K562 (cell line): ENCODE data around the gene AP3M1. TPM values are rescaled to one million over a fixed set of nuclear protein-coding genes. Genes with fewer than 3 reads are reported as not detected.

Source experiments
- ATAC-seq: fragments of 200-7000 bp; cut with Tn5 transposase; 3 replicates; pipeline ENCODE4 v1.9.1; 2020; ENCODE audit warnings: moderate library complexity
- BruUV-seq: library from RNA; stranded (reverse); fragments of 400-500 nt; replicated peaks from 2 replicates; lab custom pipeline; 2021; lab: Mats Ljungman, UMichigan
- CTCF ChIA-PET: fragments of 300-600 bp; formaldehyde crosslinking; extraction: SDS; loops from one replicate; lab custom pipeline; 2021; ENCODE audit warnings: low intra/inter-chr PET ratio; lab: Yijun Ruan, JAX
- POLR2A ChIA-PET: fragments of 300-600, 350-650 bp; sonication (Branson Sonifier 250); formaldehyde crosslinking; extraction: SDS; loops from one replicate; lab custom pipeline; 2021; ENCODE audit warnings: antibody characterized with exemption, inconsistent platforms; lab: Yijun Ruan, JAX
- DNase-seq, 4 experiments: peaks; one replicate each; pipeline versions ENCODE4 v3.0.0 to v3.0.0-alpha.2; 2011 to 2018; ENCODE audit warnings: low spot score in 3 of 4, mixed read lengths in 3 of 4; ENCODE audit errors: extremely low read depth in 1 of 4
- FAIRE-seq: peaks from 2 replicates; lab custom pipeline; 2011; peaks lifted over from hg19 to GRCh38; lab: Jason Lieb, UNC
- H2AFZ ChIP-seq: 2 replicates; pipeline ENCODE4 v1.6.0; 2011; ENCODE audit warnings: low read depth, low read length, control low read depth, inconsistent platforms
- H3K27ac ChIP-seq: fragments of 200-600 bp; 3 replicates; pipeline ENCODE4 v1.8.0; 2011; ENCODE audit warnings: low read depth, mild to moderate bottlenecking, control low read depth, inconsistent platforms, low read length, moderate library complexity, mixed read lengths; ENCODE audit errors: extremely low read depth
- H3K27me3 ChIP-seq, 2 experiments: fragments of 300-600 bp in 1 of 2; 2 replicates in 1 of 2; 3 replicates in 1 of 2; pipeline versions ENCODE4 v1.6.0 to v1.8.0; 2011; ENCODE audit warnings: inconsistent platforms in 2 of 2, low read length in 2 of 2, mild to moderate bottlenecking in 1 of 2, mixed read lengths in 1 of 2, moderate library complexity in 1 of 2; ENCODE audit not compliant: control insufficient read depth in 2 of 2, insufficient read depth in 2 of 2
- H3K36me3 ChIP-seq: fragments of 300-600 bp; 3 replicates; pipeline ENCODE4 v1.8.0; 2011; ENCODE audit warnings: mild to moderate bottlenecking, low read length, inconsistent platforms; ENCODE audit not compliant: control insufficient read depth, insufficient read depth
- H3K4me1 ChIP-seq, 2 experiments: fragments of 200-600 bp in 1 of 2; replicated peaks in 1 of 2; 2 replicates in 1 of 2; 3 replicates in 1 of 2; pipeline versions ENCODE4 v1.5.1 to v1.8.0; 2011; ENCODE audit warnings: inconsistent platforms in 2 of 2, low read length in 2 of 2, mild to moderate bottlenecking in 1 of 2, mixed read lengths in 1 of 2, moderate library complexity in 1 of 2; ENCODE audit not compliant: control insufficient read depth in 2 of 2, insufficient read depth in 2 of 2
- H3K4me2 ChIP-seq: 2 replicates; pipeline ENCODE4 v1.6.1; 2011; ENCODE audit warnings: low read length, control low read depth, inconsistent platforms, mixed read lengths; ENCODE audit not compliant: insufficient read depth
- H3K4me3 ChIP-seq: fragments of 200-600 bp; sonication (generic), shearing (Covaris generic); 2 replicates; pipeline ENCODE4 v1.5.1; 2016; ENCODE audit warnings: control low read depth, inconsistent platforms
- H3K79me2 ChIP-seq: fragments of 200-600 bp; 3 replicates; pipeline ENCODE4 v1.8.0; 2011; ENCODE audit warnings: low read length, inconsistent platforms; ENCODE audit not compliant: control insufficient read depth, insufficient read depth
- H3K9ac ChIP-seq, 2 experiments: 2 replicates each; pipeline versions ENCODE4 v1.6.0 to v1.6.1; 2011; ENCODE audit warnings: low read depth in 2 of 2, low read length in 2 of 2, control low read depth in 1 of 2, inconsistent platforms in 1 of 2, mild to moderate bottlenecking in 1 of 2, mixed read lengths in 1 of 2; ENCODE audit not compliant: insufficient read depth in 1 of 2
- H3K9me1 ChIP-seq: one replicate; pipeline ENCODE4 v1.6.0; 2011; ENCODE audit warnings: inconsistent platforms, mild to moderate bottlenecking, low read length, moderate library complexity; ENCODE audit not compliant: control insufficient read depth, insufficient read depth
- H3K9me3 ChIP-seq: replicated peaks from 2 replicates; pipeline ENCODE4 v1.5.1; 2011; ENCODE audit warnings: low read depth, low read length, inconsistent platforms; ENCODE audit not compliant: control insufficient read depth, insufficient read depth
- H4K20me1 ChIP-seq: replicated peaks from 2 replicates; pipeline ENCODE4 v1.6.1; 2011; ENCODE audit warnings: low read length, inconsistent platforms, mixed read lengths; ENCODE audit not compliant: control insufficient read depth, insufficient read depth
- KHSRP ChIP-seq: fragments of 450-650 bp; IDR thresholded peaks from 2 replicates; pipeline ENCODE4 v1.6.1; 2017
- NONO ChIP-seq, 2 experiments: fragments of 200-400 bp in 1 of 2; fragments of 450-650 bp in 1 of 2; formaldehyde crosslinking in 1 of 2; IDR thresholded peaks; 2 replicates each; pipeline ENCODE4 v1.6.1; 2017; ENCODE audit warnings: low read depth in 2 of 2, mild to moderate bottlenecking in 2 of 2, moderate library complexity in 2 of 2, low read length in 1 of 2
- NR2C1 ChIP-seq, 2 experiments: fragments of 450-650 bp; IDR thresholded peaks; 2 replicates each; pipeline ENCODE4 v1.6.1; 2017; ENCODE audit warnings: mild to moderate bottlenecking in 2 of 2, antibody characterized with exemption in 1 of 2, inconsistent platforms in 1 of 2, missing compliant biosample characterization in 1 of 2, missing genetic modification characterization in 1 of 2
- POU5F1 ChIP-seq: fragments of 150-350 bp; IDR thresholded peaks from 2 replicates; pipeline ENCODE4 v1.6.1; 2014; ENCODE audit warnings: borderline replicate concordance, low read length, low read depth, mild to moderate bottlenecking; ENCODE audit not compliant: partially characterized antibody
- PTTG1 ChIP-seq: fragments of 450-650 bp; IDR thresholded peaks from 2 replicates; pipeline ENCODE4 v1.6.1; 2016; ENCODE audit warnings: low read depth, mild to moderate bottlenecking, missing genetic modification characterization, missing compliant biosample characterization
- THAP12 ChIP-seq: fragments of 250-450 bp; sonication (Bioruptor Pico); IDR thresholded peaks from 2 replicates; pipeline ENCODE4 v1.9.0; 2021; ENCODE audit warnings: mild to moderate bottlenecking, inconsistent platforms
- ZFPM2 ChIP-seq: fragments of 250-450 bp; sonication (Bioruptor Pico); IDR thresholded peaks from 2 replicates; pipeline ENCODE4 v1.5.1; 2022; ENCODE audit warnings: mild to moderate bottlenecking
- ZNF24 ChIP-seq: fragments of 450-650 bp; IDR thresholded peaks from 2 replicates; pipeline ENCODE4 v1.6.1; 2016
- ZNF707 ChIP-seq: fragments of 250-450 bp; sonication (Bioruptor Pico); conservative IDR thresholded peaks from 2 replicates; pipeline ENCODE4 v1.8.0; 2022; ENCODE audit warnings: inconsistent platforms, mild to moderate bottlenecking, moderate library complexity
- WGBS: fragments of 100-300 bp; shearing (Covaris generic); methylation state at CpG from one replicate; pipeline ENCODE4 v1.1.6; 2016; ENCODE audit warnings: low coverage, mixed read lengths; ENCODE audit not compliant: insufficient coverage; ENCODE audit errors: missing lambda C conversion rate; 5-methylcytosine and 5-hydroxymethylcytosine counted together
- in situ Hi-C: fragments of 300-500 bp; cut with MboI; formaldehyde crosslinking; loops from 4 replicates; pipeline ENCODE4 v1.15.0; 2018; ENCODE audit warnings: inconsistent platforms, mixed read lengths
- intact Hi-C: fragments of 100-400 bp; cut with micrococcal nuclease; formaldehyde crosslinking; loops from 2 replicates; pipeline ENCODE4 v1.14.2; 2022
- polyA plus RNA-seq, 8 experiments: library from polyadenylated mRNA; depleted of rRNA in 4 of 8; stranded (reverse) in 5 of 8; unstranded in 3 of 8; fragments of >200 nt; fragmentation: Nextera tagmentation in 2 of 8; fragmentation: Illumina TruSeq in 1 of 8; extraction: Ambion mirVana in 2 of 8; extraction: Trizol in 1 of 8; gene quantifications; 2 replicates each; pipeline versions ENCODE4 v1.2.1 to v1.2.3, GENCODE V29; 2011 to 2014; ENCODE audit warnings: inconsistent platforms in 1 of 8, missing spikeins in 1 of 8
- total RNA-seq, 7 experiments: library from RNA; depleted of rRNA in 6 of 7; stranded (reverse); fragments of >200 nt in 6 of 7; fragmentation: Illumina TruSeq in 2 of 7; extraction: Trizol in 2 of 7; gene quantifications; 2 replicates each; pipeline versions ENCODE4 v1.2.1 to v1.2.3, GENCODE V29; 2011 to 2021; ENCODE audit warnings: low replicate concordance in 1 of 7

AP3M1 gene
- total and polyA plus RNA-seq, 9 of the 15 experiments (the other 6 are each of a cell fraction or from before 2014, with no cell fraction given): 44.3 to 135 (median 67.6) TPM

- BruUV-seq: no TSS peak
- no peaks in the 10 kb centered on the region for H3K9me3 ChIP-seq
- CTCF ChIA-PET: no interaction called here
- POLR2A ChIA-PET: interaction anchor here (1.4 to 3.4 kb wide), 2 partner anchors 11 to 22 kb away, joined by 3 to 16 read pairs; no protein-coding TSS in a partner anchor
- H3K36me3 ChIP-seq: peaks cover 72% of the 10 kb centered on the region
- ATAC-seq (no peak), DNase-seq (no peak)
- in situ Hi-C loops: no loop called here
- H3K4me2 ChIP-seq: no peak overlapping the region
- no peaks in the 10 kb centered on the region for H3K9me1 ChIP-seq
- H3K4me1 ChIP-seq: peaks cover 0 to 15% of the 10 kb centered on the region in 2 experiments; a peak in 1 of 5 replicates
- intact Hi-C loops: no loop called here
- no peak overlapping the region for H2AFZ ChIP-seq
- H3K79me2 ChIP-seq: no peaks in the 10 kb centered on the region; the same call in 2 of the 3 replicates
- no peaks in the 10 kb centered on the region for H4K20me1 ChIP-seq
- no peak overlapping the region for H3K9ac ChIP-seq
- no peak overlapping the region for H3K27ac ChIP-seq
- H3K27me3 ChIP-seq: no peaks in the 10 kb centered on the region
- WGBS: 98% methylated on average over 4 of the region's 4 CpGs
- TF ChIP-seq ZNF24 (no peak), PTTG1 (no peak), NONO (IDR thresholded peaks at IDR 0.05; ENCODE audit: low read depth in 2 of 2, low read length in 1 of 2) (no peak), KHSRP (no peak), THAP12 (CRISPR knock-in tag) (no peak), NR2C1 (IDR thresholded peaks at IDR 0.05) (no peak), NR2C1 (tag; IDR thresholded peaks at IDR 0.05) (no peak), ZNF707 (CRISPR knock-in tag) (no peak), ZFPM2 (CRISPR knock-in tag) (no peak), POU5F1 (no peak)
- TF ChIP-seq, all 486 proteins: peak for 0
- no peak for FAIRE-seq
- no peak overlapping the region for H3K4me3 ChIP-seq
Measured at GRCh38 chr10:74077416-74077815, 73.2 kb downstream of the AP3M1 start.
